Activated CD4-positive, CD25-positive, alpha-beta regulatory T cell treated with anti-CD3 and anti-CD28 coated beads, Interleukin-2, amount 50 U/mL, for 72 hours (primary cell): ENCODE data around the gene PCDHGC4.

Experiments used
- DNase-seq: peaks from one replicate; pipeline ENCODE4 v3.0.0; 2021

PCDHGC4 gene

GRCh38 chr5:141512911-141513626, 28.2 kb downstream of the PCDHGC4 start:
- peak; percentile 52 for DNase-seq

DNA sequence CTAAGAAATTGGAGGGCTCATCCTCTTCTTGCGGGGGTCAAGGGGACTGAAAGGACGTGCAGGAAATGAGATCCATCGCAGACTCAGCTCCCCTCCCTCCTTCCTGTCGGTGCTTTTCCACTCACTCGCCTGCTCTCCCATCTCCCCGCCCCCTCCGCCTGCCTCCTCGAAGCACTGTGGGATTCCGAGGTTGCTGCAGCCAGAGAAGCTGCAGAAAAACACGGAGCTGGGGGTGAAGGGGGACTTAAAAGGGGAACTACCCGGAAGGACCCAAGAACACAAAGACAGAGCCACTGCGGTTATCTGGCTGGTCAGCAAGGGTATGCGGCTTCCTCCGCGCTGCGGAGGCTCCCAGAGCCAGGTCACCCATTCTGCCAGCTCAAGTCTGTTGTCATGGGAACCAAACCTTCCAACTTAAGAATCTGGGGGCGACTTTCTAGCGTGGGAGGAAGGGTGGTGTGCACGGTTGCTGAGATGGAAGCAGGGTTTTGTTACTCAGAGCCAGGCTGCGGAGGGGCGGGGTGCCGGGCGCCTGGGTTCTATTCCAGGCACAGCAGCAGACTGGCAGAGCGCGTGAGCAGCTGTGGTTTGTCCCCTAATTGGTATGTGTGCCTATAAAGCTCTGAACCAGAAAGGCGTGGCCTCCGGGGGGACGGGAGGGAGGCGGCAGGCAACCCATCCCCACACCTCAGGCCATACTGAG, 28.9 kb downstream of the PCDHGC4 start:
- DNase-seq, result peak; percentile 52

- no peak for DNase-seq
Observed at GRCh38 chr5:141514330-141515133, 29.7 kb downstream of the PCDHGC4 start.

DNA sequence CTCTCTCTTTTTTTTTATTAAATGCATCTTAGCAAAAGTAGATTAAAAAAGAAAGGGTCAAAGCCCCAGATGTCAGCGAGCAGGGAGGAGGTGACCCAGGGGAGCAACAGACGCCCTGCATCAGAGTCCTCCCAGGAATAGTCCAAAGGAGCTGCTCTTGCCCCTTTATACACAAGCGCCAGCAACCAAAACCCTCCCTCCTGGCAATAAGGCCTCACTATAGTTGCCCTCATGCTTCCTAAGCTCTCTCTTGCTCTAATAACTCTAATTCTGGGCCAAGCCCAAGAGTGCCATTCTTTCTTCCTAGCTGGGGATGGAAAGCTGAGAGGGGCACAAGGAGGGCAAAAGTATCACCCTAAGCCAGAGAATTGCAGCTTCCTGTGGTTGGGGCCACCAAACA, 30.3 kb downstream of the PCDHGC4 start:
- no peak for DNase-seq

DNA sequence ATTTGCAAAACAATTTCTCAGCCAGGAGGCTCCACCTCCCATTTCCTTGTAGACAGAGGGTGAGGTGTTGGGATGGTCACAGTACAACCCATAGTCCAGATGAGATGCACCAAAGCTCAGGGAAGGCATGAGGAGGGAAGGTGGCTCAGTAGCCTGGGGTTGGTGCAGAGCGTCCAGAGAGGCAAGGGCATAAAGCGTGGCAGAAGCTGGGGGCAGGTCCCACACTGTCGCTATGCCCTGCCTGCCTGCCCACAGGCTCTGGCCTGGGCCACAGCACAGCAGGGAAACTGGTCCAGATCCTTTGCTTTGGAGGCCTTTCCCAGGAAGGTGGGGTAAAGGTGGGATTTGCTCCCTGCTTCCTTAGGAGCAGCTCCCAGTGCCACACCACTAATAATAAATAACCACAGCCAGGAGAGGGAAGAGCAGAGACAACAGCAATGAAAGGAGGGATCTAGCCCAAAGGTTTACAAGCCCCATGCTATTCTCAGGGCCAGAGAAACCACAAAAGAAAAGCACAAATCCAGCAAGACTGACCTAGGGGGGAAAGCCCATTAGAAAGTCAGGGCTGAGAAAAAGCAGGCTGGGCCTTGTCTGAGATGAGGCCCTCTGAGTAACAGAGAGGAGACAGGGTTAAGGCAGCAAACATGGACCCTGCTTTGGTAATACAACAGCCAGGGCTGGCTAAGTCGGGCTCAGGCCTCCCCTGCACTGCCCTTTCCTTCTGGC, 31.3 kb downstream of the PCDHGC4 start:
- DNase-seq, result no peak

GRCh38 chr5:141516672-141517025, 31.8 kb downstream of the PCDHGC4 start:
- no peak for DNase-seq

- DNase-seq, result no peak
Observed at GRCh38 chr5:141517312-141517711, 32.5 kb downstream of the PCDHGC4 start.

DNA sequence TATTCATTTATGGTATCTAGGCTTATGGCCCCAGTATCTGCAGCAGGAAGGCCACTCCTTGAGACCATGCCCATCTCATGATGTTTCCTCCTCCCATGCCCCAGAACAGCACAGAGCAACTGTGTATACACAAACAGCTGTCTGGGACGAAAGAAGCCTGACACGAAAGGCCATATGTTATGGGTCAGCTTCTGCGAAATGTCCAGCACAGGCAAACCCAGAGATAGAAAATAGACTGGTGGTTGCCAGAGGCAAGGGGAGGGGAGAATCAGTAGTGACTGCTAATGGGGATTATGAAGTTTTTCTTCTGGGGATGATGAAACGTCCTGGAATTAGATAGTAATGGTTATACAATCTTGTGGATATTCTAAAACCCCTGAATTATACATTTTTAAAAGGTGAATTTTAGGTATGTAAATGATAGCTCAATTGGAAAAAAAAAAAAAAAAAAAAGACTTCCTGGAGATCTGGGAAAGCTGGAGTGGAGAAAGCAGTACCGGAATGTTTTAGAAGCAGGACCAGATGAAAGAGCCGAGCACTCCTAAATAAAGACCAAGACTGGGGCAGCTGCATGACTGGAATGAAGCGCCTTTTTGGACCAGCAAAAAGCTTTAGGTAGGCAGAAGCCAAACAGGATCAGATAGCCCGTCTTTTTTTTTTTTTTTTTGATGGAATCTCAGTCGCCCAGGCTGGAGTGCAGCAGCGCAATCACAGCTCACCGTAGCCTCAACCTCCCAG, 33.2 kb downstream of the PCDHGC4 start:
- DNase-seq, result no peak

- DNase-seq, result no peak
Observed at GRCh38 chr5:141518618-141519015, 33.8 kb downstream of the PCDHGC4 start.

- DNase-seq, result no peak
Observed at GRCh38 chr5:141519605-141520565, 35.1 kb downstream of the PCDHGC4 start.

DNA sequence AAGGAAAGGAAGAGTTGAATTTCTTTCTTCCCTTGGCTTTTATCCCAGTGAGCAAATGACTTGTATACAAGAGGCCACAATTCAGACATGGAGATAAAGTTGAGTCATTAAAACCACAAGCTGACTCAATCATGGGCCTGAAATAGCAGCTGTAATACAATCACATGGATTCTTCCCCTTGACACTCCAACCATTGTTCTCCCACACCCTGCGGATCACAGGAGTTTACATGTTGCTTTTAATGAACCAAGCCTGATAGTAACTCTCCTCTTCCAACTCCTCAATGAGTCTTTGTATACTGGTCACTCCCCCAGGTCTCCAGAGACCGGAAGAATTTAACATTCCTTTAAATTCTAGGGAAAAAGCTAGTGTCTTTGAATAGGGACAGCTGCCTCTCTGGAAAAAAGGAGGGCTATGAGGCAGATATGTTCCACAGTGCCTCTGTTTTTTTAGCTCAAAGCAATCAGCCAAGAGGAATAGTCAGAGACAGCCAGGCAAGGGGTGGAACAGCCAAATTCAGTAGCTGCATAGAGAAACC, 36.5 kb downstream of the PCDHGC4 start:
- DNase-seq, result no peak

DNA sequence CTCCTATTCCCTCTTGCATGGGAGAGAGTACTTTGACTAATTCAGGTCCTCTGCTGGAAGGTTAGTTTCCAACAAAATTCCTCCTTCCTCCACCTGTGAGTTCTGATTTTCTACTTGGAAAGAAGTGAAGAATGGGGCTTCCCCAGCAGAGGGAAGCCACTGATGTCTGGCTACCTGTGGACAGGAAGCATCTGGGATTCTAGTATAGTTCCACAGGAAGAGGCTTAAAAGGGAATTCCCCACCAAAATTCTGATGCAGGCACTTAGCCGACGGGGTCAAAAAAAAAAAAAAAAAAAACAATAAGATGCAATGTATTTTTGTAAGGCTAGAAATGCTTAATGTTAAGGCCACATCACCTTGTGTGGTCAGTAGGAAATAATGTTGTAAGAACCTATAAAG, 37.5 kb downstream of the PCDHGC4 start:
- DNase-seq, result no peak

- DNase-seq, result no peak
Observed at GRCh38 chr5:141523991-141524390, 39.2 kb downstream of the PCDHGC4 start.

GRCh38 chr5:141524604-141525597, 40.1 kb downstream of the PCDHGC4 start:
- peak; percentile 51 for DNase-seq

- DNase-seq, result no peak
Observed at GRCh38 chr5:141525653-141526052, 40.8 kb downstream of the PCDHGC4 start.

GRCh38 chr5:141527426-141527825, 42.6 kb downstream of the PCDHGC4 start:
- DNase-seq, result no peak

- DNase-seq, result no peak
Observed at GRCh38 chr5:141528291-141528984, 43.6 kb downstream of the PCDHGC4 start.

DNA sequence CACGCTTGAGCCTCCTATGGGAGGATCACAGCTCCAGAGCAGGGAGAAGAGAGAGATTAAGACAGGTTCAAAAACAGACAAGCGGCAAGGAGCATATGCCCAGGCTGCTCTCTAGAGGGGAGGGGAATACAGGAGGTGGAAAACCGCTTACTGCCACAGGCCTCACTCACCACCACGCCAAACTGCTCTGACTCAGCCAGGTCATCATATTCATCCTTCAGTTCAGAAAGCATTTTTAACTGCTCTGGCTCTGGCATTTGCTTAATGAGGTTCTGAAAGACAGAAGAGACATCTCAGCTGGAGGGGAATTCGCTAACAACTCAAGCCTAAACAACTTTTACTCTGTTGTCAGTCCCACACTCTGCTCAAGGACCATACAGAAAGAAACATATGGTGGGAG, 44.2 kb downstream of the PCDHGC4 start:
- no peak for DNase-seq

- no peak for DNase-seq
Observed at GRCh38 chr5:141529873-141530272, 45.0 kb downstream of the PCDHGC4 start.
